ENCODE data around the gene METTL21C.

Gene METTL21C

DNA sequence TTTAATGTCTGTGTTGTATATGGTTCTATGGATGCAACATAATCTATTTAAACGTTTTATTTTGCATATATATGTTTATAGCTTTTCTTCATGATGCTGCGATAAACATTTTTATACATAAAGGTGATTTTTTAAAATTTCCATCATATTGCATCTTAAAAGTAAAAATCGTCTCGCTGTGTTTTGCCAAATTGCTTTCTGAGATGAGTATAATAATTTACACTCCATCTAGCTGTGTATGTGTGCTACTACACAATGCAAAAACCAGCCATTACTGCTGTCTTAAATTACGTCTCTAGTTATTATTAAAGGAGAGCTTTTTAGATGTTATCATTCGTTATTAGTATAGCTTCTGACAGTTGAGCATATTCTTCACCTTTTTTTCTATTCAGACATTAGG, 37.2 kb downstream of the METTL21C start:
- no peak for FAIRE-seq

GRCh38 chr13:102654756-102655155, 40.1 kb downstream of the METTL21C start:
- no peak for FAIRE-seq

GRCh38 chr13:102651892-102652291, 43.0 kb downstream of the METTL21C start:
- FAIRE-seq: no peak

- no peak for FAIRE-seq
These were observed 43.5 kb downstream of the METTL21C start for GRCh38 chr13:102651392-102651791.

DNA sequence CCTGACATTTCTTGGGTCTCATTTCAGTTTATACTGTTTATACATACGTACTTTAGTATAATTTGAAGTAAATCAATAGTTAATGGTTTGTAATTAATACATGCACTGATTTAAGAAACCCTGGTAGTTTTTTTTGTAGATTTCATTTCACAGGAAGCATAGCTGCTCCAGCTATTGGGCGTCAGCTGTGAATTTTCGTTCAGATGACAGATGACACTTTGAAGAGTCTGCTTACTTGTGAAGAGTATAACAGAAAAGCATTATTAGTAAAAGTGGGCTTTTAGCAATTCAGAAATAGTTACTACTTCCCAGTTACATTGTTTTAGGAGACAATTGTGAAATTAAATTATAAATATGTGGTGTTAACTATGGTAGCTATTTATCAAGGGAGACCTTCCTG, 44.4 kb downstream of the METTL21C start:
- no peak for FAIRE-seq

DNA sequence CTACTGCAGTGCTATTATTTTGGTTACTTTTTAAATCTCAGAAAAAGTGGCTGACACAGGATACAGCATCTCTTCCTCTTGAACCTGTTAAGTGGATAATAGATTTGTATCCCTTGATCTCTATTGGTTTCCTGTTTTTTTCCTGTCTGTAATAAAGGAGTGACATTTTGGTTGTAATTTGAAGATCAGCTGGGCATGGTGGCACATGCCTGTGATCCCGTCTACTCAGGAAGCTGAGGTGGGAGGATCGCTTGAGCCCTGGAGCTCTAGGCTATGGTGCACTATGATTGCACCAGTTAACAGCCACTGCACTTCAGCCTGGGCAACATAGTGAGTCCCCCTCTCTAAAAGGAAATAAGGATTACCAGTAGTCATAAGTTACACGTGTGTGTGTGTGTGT, 46.8 kb downstream of the METTL21C start:
- FAIRE-seq: no peak

DNA sequence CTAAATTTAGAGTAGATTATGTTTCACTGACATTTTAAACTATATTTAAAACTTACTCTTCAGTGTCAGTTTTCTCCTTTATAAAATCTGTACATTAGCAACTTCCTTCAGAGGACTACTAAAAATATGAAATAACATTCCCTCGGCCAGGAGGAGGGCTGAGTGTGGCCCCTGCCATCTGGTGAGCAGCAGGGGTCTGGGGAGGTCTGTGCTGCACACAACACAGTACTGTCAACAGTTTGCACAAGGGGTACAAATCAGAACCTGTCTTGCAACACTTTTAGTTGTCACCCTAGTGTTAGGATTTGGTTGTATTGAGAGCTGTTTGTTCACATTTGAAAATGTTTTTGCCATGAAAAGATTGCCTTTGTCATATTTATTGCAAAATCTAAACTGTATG, 49.1 kb downstream of the METTL21C start:
- no peak for FAIRE-seq

GRCh38 chr13:102643656-102644055, 51.2 kb downstream of the METTL21C start:
- no peak for FAIRE-seq

- FAIRE-seq: no peak
These were observed 52.4 kb downstream of the METTL21C start for GRCh38 chr13:102642475-102642874.

DNA sequence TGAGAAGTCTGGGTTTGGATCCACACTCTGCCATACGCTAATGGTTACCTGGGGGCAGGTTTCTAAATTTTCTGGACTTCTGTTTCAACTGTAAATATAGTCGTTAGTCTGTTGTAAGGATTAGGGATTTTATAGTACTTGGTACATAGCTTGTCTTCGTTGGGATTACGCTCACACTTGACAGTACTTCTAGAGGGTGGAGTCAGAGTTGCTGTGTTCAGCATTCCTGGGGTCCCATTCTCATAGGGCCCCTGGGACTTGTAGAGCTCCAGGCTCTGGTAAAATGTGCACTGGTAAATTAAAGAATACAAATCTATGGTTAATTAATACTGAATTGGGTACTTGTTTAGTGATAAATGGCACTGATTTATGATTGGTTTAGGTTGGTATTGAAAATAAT, 52.8 kb downstream of the METTL21C start:
- FAIRE-seq: no peak

DNA sequence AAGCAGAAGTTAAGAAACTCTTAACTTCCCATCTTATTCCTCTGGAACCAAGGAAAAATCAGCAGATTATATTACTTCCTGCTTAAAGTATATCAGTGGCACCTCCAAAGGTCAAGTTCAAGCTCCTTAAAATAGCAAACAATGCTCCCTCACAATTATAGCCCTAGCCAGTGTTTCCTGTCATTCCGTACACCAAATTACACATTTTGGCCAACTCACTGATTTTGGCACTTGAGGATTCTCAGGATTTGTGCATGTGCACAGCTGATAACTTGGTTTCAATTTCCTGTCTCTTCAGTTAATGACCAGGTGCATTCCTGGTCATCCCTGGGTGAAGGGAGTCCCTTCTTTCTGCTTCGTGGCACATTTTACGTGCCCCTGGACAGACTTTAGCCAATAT, 56.1 kb downstream of the METTL21C start:
- no peak for FAIRE-seq
